ENCODE data around the gene TRIP13.
"Not testable (repeated sequence)": the region's sequence is repeated elsewhere in the genome, so short reads cannot be mapped to it uniquely, and the experiment has no call there.

The TRIP13 gene

DNA sequence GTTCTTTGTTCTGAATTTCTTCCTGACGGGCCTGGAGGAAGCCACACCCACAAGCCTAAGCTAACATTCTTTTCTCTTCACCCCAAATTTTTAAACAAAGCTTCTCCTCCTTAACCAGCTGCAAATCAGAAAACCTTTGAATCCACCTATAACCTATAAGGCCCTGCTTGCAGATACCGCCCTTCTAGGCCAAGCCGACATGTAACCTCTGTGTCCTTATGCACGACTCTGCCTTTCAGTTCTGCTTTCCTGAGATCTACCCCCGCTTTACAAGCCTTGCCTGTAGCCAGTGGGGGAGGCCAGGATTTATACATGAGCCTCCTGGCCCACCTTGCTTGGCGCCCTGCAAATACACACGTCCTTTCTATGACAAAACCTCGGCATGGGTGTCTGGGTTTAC, 19.4 kb upstream of the TRIP13 start:
- no peak for DNase-seq (ENCODE audit: low read depth)
- TF ChIP-seq, protein P1, sequence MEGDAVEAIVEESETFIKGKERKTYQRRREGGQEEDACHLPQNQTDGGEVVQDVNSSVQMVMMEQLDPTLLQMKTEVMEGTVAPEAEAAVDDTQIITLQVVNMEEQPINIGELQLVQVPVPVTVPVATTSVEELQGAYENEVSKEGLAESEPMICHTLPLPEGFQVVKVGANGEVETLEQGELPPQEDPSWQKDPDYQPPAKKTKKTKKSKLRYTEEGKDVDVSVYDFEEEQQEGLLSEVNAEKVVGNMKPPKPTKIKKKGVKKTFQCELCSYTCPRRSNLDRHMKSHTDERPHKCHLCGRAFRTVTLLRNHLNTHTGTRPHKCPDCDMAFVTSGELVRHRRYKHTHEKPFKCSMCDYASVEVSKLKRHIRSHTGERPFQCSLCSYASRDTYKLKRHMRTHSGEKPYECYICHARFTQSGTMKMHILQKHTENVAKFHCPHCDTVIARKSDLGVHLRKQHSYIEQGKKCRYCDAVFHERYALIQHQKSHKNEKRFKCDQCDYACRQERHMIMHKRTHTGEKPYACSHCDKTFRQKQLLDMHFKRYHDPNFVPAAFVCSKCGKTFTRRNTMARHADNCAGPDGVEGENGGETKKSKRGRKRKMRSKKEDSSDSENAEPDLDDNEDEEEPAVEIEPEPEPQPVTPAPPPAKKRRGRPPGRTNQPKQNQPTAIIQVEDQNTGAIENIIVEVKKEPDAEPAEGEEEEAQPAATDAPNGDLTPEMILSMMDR (conservative IDR thresholded peaks at IDR 0.05; ENCODE audit: low read depth, low read length): no peak
- H3K4me3 ChIP-seq (ENCODE audit: low read length): no peak overlapping the region

DNA sequence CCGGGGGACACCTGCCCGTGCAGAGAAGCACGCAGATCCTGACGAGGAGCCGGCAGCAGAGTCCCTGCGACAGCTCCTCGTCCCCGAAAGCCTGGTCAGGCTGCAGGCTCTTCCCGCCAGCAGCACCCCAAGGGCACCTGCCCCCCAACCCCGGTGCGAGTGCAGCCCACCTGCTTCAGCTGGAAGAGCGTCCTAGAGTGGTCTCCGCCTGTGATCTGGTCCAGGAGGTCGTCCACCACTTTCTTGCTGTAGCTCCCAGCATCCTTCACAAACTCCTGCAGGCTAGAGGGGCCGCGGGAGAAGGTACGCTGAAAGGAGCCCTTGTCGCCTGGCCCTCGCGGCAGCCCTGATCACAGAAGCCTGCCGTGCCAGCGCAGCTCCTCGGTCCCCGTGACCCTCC, 16.8 kb upstream of the TRIP13 start:
- no peak for DNase-seq (ENCODE audit: low read depth)
- TF ChIP-seq, protein P1 (conservative IDR thresholded peaks at IDR 0.05; ENCODE audit: low read depth, low read length): no peak
- no peak overlapping the region for H3K4me3 ChIP-seq (ENCODE audit: low read length)

DNA sequence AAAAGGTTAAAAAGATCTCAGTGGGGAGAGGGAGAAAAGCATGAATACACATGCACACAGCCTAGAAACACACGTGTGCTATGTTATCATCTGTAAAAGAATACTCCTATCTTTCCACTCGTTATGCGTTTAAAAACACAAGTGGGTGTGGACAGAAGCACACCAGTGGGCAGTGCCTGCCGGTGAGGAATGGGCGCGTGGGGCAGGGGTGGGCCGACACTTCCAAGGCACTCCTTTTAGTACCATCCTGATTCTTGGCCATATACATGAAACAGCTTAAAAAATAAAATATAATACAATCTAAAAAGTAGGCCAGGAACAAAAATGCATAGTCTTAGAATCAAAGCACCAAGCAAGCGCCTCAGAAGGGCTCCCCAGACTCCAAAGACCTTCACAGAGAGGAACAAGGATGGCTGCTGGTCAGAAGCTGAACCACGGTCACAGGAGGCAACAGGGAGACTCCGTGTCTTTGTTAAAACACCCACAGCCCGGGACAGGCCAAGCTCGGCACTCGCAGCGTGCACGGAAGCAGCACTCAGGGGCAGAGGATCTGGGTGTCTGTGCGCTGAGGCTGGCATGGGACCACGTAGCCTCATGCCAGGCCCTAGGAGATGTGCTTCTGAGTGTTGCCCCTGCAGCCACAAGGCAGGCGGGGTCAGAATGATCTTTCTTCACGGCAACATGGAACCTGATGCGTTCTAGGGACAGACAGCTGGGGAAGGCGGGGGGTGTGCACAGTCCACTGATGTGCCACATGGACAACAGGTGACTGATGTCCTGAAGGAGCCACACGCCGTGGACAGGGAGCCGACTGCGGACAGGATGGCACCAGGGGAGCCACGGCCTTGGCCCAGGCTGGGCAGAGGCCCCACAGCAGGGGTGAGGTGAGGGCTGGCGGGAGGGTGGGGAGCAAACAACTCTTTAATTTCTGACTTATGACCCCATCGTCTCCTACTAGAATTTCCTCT, 16.0 kb upstream of the TRIP13 start:
- no peak overlapping the region for H3K4me3 ChIP-seq (ENCODE audit: low read length)
- DNase-seq (ENCODE audit: low read depth): no peak
- TF ChIP-seq, protein P1 (conservative IDR thresholded peaks at IDR 0.05; ENCODE audit: low read depth, low read length): no peak

DNA sequence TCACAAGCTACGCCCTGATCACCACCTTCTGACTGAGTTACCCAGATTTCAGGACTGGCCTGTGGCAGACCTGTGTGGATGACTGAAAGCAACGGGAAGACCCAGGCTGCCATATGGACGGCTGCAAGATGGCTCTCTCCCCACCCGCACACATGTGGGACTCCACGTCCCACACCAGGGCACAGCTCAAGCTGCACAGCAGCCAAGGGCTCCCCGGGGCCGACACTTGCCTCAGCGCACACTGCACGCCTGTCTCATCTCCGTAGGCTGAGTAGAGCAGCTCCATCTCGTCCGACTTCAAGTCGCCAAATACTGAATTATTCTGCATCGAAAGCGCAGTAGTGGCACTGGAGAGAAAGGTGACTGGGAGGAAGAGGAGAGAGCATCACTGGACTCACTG, 14.6 kb upstream of the TRIP13 start:
- no peak overlapping the region for H3K4me3 ChIP-seq (ENCODE audit: low read length)
- TF ChIP-seq, protein P1 (conservative IDR thresholded peaks at IDR 0.05; ENCODE audit: low read depth, low read length): no peak
- no peak for DNase-seq (ENCODE audit: low read depth)

DNA sequence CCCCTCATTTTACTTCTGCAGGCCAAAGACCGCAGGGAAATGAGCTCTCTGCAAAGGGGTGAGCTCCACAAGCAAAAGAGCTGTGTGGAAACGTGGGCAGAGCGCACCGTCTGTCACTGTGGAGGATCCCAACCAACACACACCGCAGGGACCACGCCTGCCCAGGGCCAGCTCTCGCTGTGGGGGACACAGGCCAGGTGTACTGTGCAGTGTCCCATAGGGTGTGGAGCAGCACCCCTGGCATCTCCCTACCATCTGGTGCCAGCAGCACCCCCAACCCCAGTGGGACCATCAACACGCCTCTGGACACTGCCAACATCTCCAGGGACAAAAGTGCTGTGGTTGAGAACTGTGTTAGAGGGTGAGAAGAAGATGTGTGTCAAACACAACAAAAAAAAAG, 14.0 kb upstream of the TRIP13 start:
- not testable (repeated sequence) for H3K4me3 ChIP-seq (ENCODE audit: low read length); DNase-seq (ENCODE audit: low read depth)

DNA sequence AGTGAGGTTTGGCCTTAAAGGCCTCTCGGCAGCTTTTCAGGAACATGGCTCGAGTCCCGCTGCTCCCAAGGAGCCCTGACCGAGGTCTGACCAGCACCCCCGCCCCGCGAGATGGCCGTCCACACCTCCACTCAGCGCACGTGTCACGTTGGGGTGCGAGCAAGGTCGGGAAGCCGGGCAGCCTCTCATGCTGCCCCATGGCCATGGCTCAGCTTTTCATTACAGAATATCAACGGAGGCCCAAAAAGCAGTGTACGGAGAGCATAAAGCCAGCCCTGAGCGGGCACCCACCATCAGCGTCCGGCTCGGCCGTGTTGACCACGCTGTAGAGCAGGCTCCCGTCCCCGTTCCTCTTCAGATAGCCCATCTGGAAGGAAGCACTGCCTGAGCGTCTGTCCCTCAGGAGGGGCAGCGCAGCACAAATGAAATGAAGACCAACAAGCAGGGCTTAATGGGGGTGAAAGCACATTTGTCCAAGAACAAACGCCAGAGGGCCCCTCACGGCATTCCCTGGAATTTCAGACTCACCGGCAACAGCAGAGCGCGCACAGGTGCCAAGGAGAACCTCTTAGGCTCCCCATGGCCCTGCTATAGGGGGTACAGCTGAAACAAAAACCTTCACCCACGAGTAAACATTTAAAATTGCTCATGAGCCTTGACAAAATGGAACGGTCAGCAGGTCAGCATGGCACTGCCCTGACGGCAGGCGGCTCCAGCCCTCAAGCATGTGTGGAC, 11.7 kb upstream of the TRIP13 start:
- DNase-seq (ENCODE audit: low read depth): no peak
- TF ChIP-seq, protein P1 (conservative IDR thresholded peaks at IDR 0.05; ENCODE audit: low read depth, low read length): no peak
- no peak overlapping the region for H3K4me3 ChIP-seq (ENCODE audit: low read length)

DNA sequence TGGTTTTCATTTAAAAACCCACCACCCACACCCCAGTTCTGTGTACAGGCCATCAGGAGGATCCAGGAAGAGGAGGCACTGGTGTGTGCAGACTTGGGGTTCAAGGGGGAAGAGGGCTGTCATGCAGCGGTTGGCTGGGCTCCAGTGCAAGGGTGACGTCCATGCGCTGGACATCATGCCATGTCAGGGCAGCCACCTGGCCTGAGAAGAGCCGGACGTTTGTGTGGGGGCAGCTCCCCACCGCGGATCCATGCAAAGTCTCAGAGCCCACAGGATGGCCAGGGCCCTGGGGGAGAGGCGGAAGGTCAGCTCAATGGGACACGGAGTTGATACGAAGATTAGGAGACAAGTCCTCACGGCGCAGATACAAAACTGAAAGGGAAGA, 11.1 kb upstream of the TRIP13 start:
- H3K4me3 ChIP-seq (ENCODE audit: low read length): no peak overlapping the region
- TF ChIP-seq, protein P1 (conservative IDR thresholded peaks at IDR 0.05; ENCODE audit: low read depth, low read length): no peak
- DNase-seq (ENCODE audit: low read depth): no peak
